DND-41 (cell line): ENCODE data around the gene SEC11C.

ENCODE experiments used
- ATAC-seq: fragments of 200-7000 bp; cut with Tn5 transposase; 3 replicates; pipeline ENCODE4 v1.9.1; 2021; ENCODE audit warnings: low read depth; ENCODE audit not compliant: insufficient read depth
- DNase-seq: peaks from one replicate; pipeline ENCODE4 v3.0.0-alpha.2; 2020
- H2AFZ ChIP-seq: 2 replicates; pipeline ENCODE4 v1.6.0; 2012; ENCODE audit warnings: low read depth, low read length
- H3K27ac ChIP-seq: 2 replicates; pipeline ENCODE4 v1.5.1; 2012; ENCODE audit warnings: low read length, inconsistent platforms
- H3K27me3 ChIP-seq: fragments of 200-600 bp; sonication (generic); 2 replicates; pipeline ENCODE4 v1.6.0; 2012; ENCODE audit warnings: low read length, mild to moderate bottlenecking, inconsistent platforms; ENCODE audit not compliant: insufficient read depth, poor library complexity
- H3K36me3 ChIP-seq: 2 replicates; pipeline ENCODE4 v1.5.1; 2012; ENCODE audit warnings: low read length, inconsistent platforms; ENCODE audit not compliant: insufficient read depth
- H3K4me1 ChIP-seq: 2 replicates; pipeline ENCODE4 v1.5.1; 2012; ENCODE audit warnings: mild to moderate bottlenecking, low read length; ENCODE audit not compliant: insufficient read depth
- H3K4me2 ChIP-seq: 2 replicates; pipeline ENCODE4 v1.6.0; 2012; ENCODE audit warnings: mild to moderate bottlenecking, moderate library complexity, low read length, inconsistent platforms; ENCODE audit not compliant: insufficient read depth
- H3K4me3 ChIP-seq, 2 experiments: fragments of 200-600 bp in 1 of 2; shearing (Covaris generic) in 1 of 2; 2 replicates each; pipeline ENCODE4 v1.5.1; 2012 to 2016; ENCODE audit warnings: inconsistent platforms in 2 of 2, low read length in 2 of 2, mild to moderate bottlenecking in 2 of 2, low read depth in 1 of 2, moderate library complexity in 1 of 2
- H3K79me2 ChIP-seq: 2 replicates; pipeline ENCODE4 v1.6.0; 2012; ENCODE audit warnings: low read length, inconsistent platforms; ENCODE audit not compliant: insufficient read depth
- H3K9ac ChIP-seq: 2 replicates; pipeline ENCODE4 v1.6.0; 2012; ENCODE audit warnings: low read depth, mild to moderate bottlenecking, inconsistent platforms, low read length, moderate library complexity
- H3K9me3 ChIP-seq: 2 replicates; pipeline ENCODE4 v1.5.1; 2012; ENCODE audit warnings: low read length, moderate library complexity, mild to moderate bottlenecking, inconsistent platforms; ENCODE audit not compliant: insufficient read depth, severe bottlenecking
- H4K20me1 ChIP-seq: 2 replicates; pipeline ENCODE4 v1.6.0; 2012; ENCODE audit warnings: low read length; ENCODE audit not compliant: insufficient read depth
- EZH2 ChIP-seq: IDR thresholded peaks from 3 replicates; pipeline ENCODE4 v1.6.1; 2012; ENCODE audit warnings: borderline replicate concordance, low read depth, mild to moderate bottlenecking, moderate library complexity, low read length, inconsistent platforms; ENCODE audit not compliant: severe bottlenecking
- TF ChIP-seq, protein P1 (sequence below): IDR thresholded peaks from 2 replicates; pipeline ENCODE4 v1.5.1; 2012; ENCODE audit warnings: borderline replicate concordance, low read length, moderate library complexity, mild to moderate bottlenecking; ENCODE audit not compliant: poor library complexity, severe bottlenecking; ENCODE audit errors: extremely low read depth

SEC11C gene

GRCh38 chr18:59189746-59190145, 50.1 kb downstream of the SEC11C start:
- Histone ChIP-seq H3K27me3 (no peaks in the 10 kb centered on the region), H3K4me2 (no peak overlapping the region), H3K4me3 (no peak overlapping the region), H4K20me1 (no peaks in the 10 kb centered on the region), H3K27ac (no peak overlapping the region), H3K4me1 (no peaks in the 10 kb centered on the region), H3K9me3 (no peaks in the 10 kb centered on the region), H3K9ac (no peak overlapping the region), H3K79me2 (no peaks in the 10 kb centered on the region), H3K36me3 (no peaks in the 10 kb centered on the region), H2AFZ (no peak overlapping the region)
- ATAC-seq, result no peak
- no peak for TF ChIP-seq EZH2
- TF ChIP-seq, protein P1, sequence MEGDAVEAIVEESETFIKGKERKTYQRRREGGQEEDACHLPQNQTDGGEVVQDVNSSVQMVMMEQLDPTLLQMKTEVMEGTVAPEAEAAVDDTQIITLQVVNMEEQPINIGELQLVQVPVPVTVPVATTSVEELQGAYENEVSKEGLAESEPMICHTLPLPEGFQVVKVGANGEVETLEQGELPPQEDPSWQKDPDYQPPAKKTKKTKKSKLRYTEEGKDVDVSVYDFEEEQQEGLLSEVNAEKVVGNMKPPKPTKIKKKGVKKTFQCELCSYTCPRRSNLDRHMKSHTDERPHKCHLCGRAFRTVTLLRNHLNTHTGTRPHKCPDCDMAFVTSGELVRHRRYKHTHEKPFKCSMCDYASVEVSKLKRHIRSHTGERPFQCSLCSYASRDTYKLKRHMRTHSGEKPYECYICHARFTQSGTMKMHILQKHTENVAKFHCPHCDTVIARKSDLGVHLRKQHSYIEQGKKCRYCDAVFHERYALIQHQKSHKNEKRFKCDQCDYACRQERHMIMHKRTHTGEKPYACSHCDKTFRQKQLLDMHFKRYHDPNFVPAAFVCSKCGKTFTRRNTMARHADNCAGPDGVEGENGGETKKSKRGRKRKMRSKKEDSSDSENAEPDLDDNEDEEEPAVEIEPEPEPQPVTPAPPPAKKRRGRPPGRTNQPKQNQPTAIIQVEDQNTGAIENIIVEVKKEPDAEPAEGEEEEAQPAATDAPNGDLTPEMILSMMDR, result no peak
- no peak for DNase-seq

DNA sequence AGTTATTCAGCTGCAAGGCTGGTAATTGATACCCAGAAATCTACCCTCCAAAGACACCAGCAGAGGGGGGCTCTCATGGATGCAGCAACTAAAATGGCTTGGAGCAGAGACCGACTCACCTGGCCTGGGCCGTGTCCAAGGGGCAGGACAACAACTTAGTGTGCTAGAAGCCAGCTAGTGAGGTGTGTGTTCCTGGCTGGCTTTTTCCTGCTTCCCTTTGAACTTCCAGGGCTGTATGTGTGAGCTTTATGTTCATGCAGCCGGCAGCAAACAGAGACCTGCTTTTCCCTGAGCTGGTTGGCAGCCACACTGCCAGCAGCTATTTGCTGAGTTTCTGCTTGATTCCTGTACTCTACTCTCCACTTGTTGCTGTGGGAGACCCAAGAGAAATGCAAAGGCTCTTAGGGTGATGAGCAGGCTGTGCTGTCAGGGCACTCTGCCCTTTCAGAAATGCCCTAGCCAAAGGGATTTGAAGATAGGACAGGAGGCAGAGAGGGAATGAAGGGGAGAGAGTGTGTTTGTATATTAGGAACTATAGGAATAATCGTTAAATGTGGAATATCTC, 56.6 kb downstream of the SEC11C start:
- Histone ChIP-seq H3K27me3 (peaks cover 5% of the 10 kb centered on the region), H3K4me3 (no peak overlapping the region), H3K36me3 (no peaks in the 10 kb centered on the region), H3K27ac (no peak overlapping the region), H3K4me1 (no peaks in the 10 kb centered on the region), H2AFZ (no peak overlapping the region), H3K9me3 (no peaks in the 10 kb centered on the region), H3K9ac (no peak overlapping the region), H4K20me1 (no peaks in the 10 kb centered on the region), H3K79me2 (no peaks in the 10 kb centered on the region), H3K4me2 (no peak overlapping the region)
- DNase-seq (no peak), ATAC-seq (no peak)
- TF ChIP-seq, protein P1, result no peak
- no peak for TF ChIP-seq EZH2

DNA sequence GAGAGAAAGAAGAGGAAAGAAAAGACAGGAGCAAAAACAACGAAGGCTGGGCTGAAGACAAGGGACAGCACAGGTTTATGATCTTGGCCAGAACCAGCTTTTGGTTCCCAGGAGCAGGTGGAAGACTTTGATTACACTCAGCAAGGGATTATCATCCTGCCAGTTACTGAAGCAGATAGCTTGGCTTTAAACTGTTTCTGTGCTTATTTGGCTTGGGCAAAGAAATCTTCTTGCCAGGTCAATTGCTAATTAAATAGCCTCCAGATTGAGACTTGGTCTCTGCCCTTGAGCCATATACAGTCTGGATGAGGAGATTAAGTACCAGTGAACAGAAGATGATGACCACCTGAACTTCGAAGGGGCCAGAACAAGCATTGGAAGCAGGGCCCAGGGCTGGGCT, 58.0 kb downstream of the SEC11C start:
- H3K27ac ChIP-seq, result no peak overlapping the region
- DNase-seq, result no peak
- no peaks in the 10 kb centered on the region for H3K36me3 ChIP-seq
- peaks cover 9% of the 10 kb centered on the region for H3K27me3 ChIP-seq
- no peak overlapping the region for H3K4me3 ChIP-seq
- H2AFZ ChIP-seq, result no peak overlapping the region
- H3K79me2 ChIP-seq, result no peaks in the 10 kb centered on the region
- no peaks in the 10 kb centered on the region for H3K9me3 ChIP-seq
- no peak for ATAC-seq
- H4K20me1 ChIP-seq, result no peaks in the 10 kb centered on the region
- H3K4me1 ChIP-seq, result no peaks in the 10 kb centered on the region
- no peak overlapping the region for H3K4me2 ChIP-seq
- no peak for TF ChIP-seq EZH2
- TF ChIP-seq, protein P1, result no peak
- no peak overlapping the region for H3K9ac ChIP-seq

DNA sequence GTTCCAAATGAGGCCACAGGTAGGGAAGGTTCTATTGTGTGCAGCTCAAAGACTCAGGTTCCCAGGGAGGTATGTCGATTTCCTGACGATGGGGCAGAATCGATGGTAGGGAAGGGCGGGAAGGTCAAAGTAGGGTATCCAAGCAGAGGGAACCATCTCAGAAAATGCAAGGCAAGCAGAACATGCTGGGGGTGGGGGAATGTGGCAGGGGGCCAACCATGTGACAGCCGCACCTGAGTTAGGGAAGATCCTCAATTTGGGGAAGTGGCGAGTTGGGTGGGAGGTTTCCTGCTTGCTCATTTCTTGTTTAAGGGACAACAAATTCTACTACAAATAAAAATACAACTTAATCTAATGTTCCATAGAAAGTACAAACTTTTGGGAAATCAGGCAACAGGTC, 58.5 kb downstream of the SEC11C start:
- no peak for TF ChIP-seq EZH2
- TF ChIP-seq, protein P1, result no peak
- ATAC-seq, result no peak
- Histone ChIP-seq H3K27me3 (peaks cover 10% of the 10 kb centered on the region), H3K79me2 (no peaks in the 10 kb centered on the region), H4K20me1 (no peaks in the 10 kb centered on the region), H3K9me3 (no peaks in the 10 kb centered on the region), H3K4me1 (no peaks in the 10 kb centered on the region), H3K36me3 (no peaks in the 10 kb centered on the region), H2AFZ (no peak overlapping the region), H3K27ac (no peak overlapping the region), H3K4me3 (no peak overlapping the region), H3K4me2 (no peak overlapping the region), H3K9ac (no peak overlapping the region)
- no peak for DNase-seq
